Coronary artery (tissue), 2 donors: ENCODE measurements around the gene MYLK4.

Experiments
- DNase-seq: peaks from one replicate; pipeline ENCODE4 v3.0.0-alpha.2; 2017; ENCODE audit warnings: low spot score
- H3K27ac ChIP-seq, 2 donors: fragments of 200-600 bp; sonication (generic); one replicate each; pipeline ENCODE4 v1.5.1; 2016 to 2019
- H3K4me3 ChIP-seq: fragments of 200-600 bp; sonication (generic); 2 replicates; pipeline ENCODE4 v1.5.1; 2016; ENCODE audit warnings: mild to moderate bottlenecking, moderate library complexity
- CTCF ChIP-seq: fragments of 200-600 bp; sonication (generic); IDR thresholded peaks from one replicate; pipeline ENCODE4 v1.5.1; 2019; ENCODE audit warnings: antibody characterized with exemption

MYLK4 gene

DNA sequence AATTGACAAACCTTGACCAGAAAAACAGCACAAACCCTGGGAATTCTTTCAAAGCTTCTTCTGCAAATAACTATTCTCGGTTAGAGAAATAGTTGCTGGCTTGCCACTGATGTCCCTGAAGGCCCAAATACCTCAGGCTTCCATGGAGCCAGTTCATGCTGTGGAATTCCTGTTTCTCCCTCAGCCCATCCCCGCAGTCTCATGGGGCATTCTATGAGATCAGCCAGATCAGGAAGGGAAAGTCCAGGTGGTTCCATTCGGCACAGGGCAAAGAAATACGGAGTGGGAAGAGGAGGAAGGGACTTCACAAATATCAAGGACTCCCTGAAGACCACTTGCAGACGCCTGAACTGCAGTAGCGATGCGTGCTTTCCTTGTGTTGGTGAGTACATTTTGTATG lies 63.3 kb downstream of the MYLK4 start:
- TF ChIP-seq CTCF = no peak
- H3K27ac ChIP-seq = no peak overlapping the region
- DNase-seq = no peak
- H3K4me3 ChIP-seq = no peak overlapping the region

GRCh38 chr6:2686515-2686914 lies 64.2 kb downstream of the MYLK4 start:
- Histone ChIP-seq H3K4me3 (no peak overlapping the region), H3K27ac (no peak overlapping the region)
- no peak for TF ChIP-seq CTCF
- DNase-seq = no peak

DNA sequence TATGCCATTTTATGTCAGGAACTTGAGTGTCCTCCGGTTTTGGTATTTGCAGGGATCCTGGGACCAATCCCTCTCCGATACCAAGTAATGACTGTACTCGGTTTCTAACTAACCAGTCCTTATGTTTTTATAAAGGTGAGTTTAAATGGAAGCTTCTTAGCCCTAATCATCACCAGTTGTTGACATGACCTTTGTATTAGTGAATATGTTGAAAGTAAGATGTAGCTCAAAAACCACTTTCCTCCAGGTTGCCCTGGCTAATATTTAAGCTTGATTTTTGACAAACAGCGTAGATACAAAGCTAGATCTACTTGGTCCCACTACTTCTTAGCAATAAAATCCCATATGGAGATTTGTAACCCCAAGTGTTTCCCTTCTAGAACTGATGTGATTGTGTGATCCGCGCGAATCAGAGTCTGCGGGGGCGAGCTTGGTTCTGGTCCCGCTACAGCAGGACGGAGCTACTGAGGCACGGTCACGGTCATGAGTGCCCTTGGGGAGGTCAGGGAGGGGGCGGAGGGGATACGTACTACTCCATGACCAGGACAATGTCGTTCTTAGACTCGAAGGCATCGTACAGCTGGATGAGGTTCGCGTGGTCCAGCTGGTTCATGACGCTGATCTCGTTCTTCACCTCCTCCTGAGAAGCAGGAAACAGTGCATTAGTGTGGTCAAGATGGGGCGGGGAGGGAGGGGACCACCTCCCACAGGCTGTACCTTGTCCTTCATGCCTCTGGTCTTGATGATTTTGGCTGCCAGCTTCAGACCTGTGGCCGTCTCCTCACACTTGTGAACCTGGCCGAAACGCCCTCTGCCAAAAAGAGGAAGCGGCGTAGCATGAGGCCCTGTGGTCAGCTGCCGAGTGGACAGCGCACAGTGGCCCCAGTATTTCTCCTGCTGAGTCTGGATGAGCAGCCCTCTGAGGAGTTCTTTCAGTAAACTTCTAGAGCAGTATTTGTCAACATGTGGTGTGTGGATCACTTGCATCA lies 65.7 kb downstream of the MYLK4 start:
- Histone ChIP-seq H3K4me3 (no peak overlapping the region), H3K27ac (no peak overlapping the region)
- no peak for TF ChIP-seq CTCF
- no peak for DNase-seq

DNA sequence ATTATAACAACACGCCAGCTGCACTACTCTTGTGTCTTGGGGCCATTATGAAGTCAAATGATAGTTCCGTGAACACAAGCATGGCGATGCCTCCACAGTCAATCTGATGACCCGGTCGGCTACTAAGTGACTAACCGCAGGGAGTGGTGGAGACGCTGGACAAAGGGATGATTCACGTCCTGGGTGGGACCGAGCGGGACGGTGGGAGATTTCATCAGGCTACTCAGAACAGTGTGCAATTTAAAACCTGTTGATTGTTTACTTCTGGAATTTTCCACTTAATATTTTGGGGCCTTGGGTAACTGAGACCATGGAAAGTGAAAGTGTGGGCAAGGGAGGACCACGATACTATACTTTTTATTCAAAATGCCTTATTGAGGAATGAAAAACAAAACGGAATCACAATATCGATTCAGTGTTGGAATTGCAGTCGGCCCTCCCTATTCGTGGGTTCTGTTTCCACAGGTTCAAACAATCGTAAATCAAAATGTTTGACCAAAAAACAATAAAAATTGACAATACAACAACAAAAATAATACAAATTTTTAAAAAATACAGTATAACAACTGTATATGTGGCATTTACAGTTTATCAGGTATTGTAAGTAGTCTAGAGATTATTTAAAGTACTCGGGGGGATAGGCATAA lies 66.5 kb downstream of the MYLK4 start:
- no peak for DNase-seq
- Histone ChIP-seq H3K4me3 (no peak overlapping the region), H3K27ac (no peak overlapping the region)
- no peak for TF ChIP-seq CTCF

DNA sequence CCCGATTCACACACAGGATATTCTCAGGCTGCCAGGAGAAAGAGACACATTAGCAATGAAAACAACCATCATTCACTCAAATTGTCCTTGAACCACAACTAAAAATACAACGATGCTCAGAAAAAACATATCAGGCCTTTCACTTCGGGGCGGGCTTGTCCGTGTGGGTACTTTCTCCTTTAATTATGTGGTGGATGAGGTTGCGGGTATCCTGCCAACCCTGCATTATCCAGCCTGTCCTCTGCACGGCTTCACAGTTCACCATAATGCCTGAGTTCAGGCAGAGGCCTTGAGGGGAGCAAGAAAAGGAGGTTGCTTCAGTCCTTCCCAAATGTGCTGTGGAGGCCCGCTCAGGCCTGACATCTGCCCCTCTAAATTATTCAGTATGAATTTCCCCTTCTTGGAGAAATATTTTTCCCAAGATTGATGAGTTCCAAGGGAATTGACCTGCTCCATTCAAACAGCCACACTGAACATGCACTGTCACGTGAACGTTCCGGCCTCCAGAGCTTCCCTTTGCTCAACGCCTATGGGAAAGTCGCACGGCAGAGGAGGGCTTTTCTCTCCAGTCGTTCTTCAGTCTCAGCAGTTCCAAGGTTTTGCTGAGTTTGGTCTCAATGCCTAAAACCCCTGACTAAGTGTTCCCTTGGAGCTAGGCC lies 70.3 kb downstream of the MYLK4 start:
- TF ChIP-seq CTCF = no peak
- H3K27ac ChIP-seq = no peak overlapping the region
- DNase-seq = no peak

DNA sequence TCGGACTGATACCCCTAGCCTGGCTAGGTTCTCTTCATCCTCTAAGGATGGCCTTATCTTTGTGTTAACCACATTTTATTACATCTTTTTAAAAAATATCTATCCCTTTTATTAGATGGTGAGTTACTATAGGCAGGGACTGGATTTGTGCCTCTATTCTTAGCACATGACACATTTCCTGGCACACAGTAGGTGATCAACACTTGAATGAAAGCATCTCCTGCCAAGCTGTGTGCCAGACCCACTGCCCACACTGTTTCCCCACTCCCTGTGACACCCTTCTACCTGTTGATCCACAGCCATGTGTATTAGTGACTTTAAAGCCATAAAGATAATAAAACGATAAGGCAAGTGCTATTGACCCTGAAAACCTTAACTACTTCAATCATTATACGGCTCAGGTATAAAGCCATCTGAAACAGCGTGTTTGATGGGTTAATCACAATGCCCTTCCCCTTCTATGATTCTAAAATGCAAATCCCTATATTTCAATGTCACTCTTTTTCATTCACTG lies 73.6 kb downstream of the MYLK4 start:
- no peak for TF ChIP-seq CTCF
- DNase-seq = no peak
- no peak overlapping the region for H3K4me3 ChIP-seq
- no peak overlapping the region for H3K27ac ChIP-seq

More for the DNA sequence above, 70.3 kb downstream of the MYLK4 start:
- no peak overlapping the region for H3K4me3 ChIP-seq
